DND-41 (cell line): Measurements from ENCODE around the gene TMPRSS12.

Experiments
- CTCF ChIP-seq: IDR thresholded peaks from 2 replicates; pipeline ENCODE4 v1.5.1; 2012; ENCODE audit warnings: borderline replicate concordance, low read length, moderate library complexity, mild to moderate bottlenecking; ENCODE audit not compliant: poor library complexity, severe bottlenecking; ENCODE audit errors: extremely low read depth
- EZH2 ChIP-seq: IDR thresholded peaks from 3 replicates; pipeline ENCODE4 v1.6.1; 2012; ENCODE audit warnings: borderline replicate concordance, low read depth, mild to moderate bottlenecking, moderate library complexity, low read length, inconsistent platforms; ENCODE audit not compliant: severe bottlenecking

GRCh38 chr12:50865266-50865665, 22.5 kb downstream of the TMPRSS12 start:
- no peak for TF ChIP-seq CTCF
- TF ChIP-seq EZH2 = no peak
